Neural cell (in vitro differentiated cells): ENCODE measurements around the gene STMN3. TPM values are rescaled to one million over a fixed set of nuclear protein-coding genes. Genes with fewer than 3 reads are reported as not detected.

Source experiments
- H2AFZ ChIP-seq: fragments of 200-600, 300-800 bp; sonication (generic), shearing (Covaris generic); 2 replicates; pipeline ENCODE4 v1.6.0; 2014; ENCODE audit warnings: low read depth, mild to moderate bottlenecking, antibody characterized with exemption, low read length, moderate library complexity
- H3F3A ChIP-seq: fragments of 200-600 bp; shearing (Covaris generic); 2 replicates; pipeline ENCODE4 v1.6.1; 2016; ENCODE audit warnings: mild to moderate bottlenecking, moderate library complexity, mixed read lengths, antibody characterized with exemption, low read length; ENCODE audit not compliant: insufficient read depth, poor library complexity, severe bottlenecking
- H3K27ac ChIP-seq: fragments of 200-600, 300-800 bp; sonication (generic), shearing (Covaris generic); 2 replicates; pipeline ENCODE4 v1.5.1; 2014; ENCODE audit warnings: mild to moderate bottlenecking, low read length, moderate library complexity
- H3K27me3 ChIP-seq: fragments of 300-800, 200-600 bp; sonication (generic), shearing (Covaris generic); 2 replicates; pipeline ENCODE4 v1.6.0; 2014; ENCODE audit warnings: mild to moderate bottlenecking, low read depth, low read length, moderate library complexity; ENCODE audit not compliant: insufficient read depth
- H3K36me3 ChIP-seq: fragments of 300-800, 200-600 bp; sonication (generic), shearing (Covaris generic); 2 replicates; pipeline ENCODE4 v1.5.1; 2014; ENCODE audit warnings: mild to moderate bottlenecking, antibody characterized with exemption, low read length, moderate library complexity; ENCODE audit not compliant: insufficient read depth
- H3K4me2 ChIP-seq: fragments of 300-800, 200-600 bp; sonication (generic), shearing (Covaris generic); 2 replicates; pipeline ENCODE4 v1.6.0; 2014; ENCODE audit warnings: mild to moderate bottlenecking, low read length
- H3K4me3 ChIP-seq: fragments of 300-800, 200-600 bp; sonication (generic), shearing (Covaris generic); 2 replicates; pipeline ENCODE4 v1.5.1; 2014; ENCODE audit warnings: mild to moderate bottlenecking, low read length, moderate library complexity
- H3K79me2 ChIP-seq: fragments of 200-600 bp; shearing (Covaris generic); replicated peaks from 2 replicates; pipeline ENCODE4 v1.6.0; 2014; ENCODE audit warnings: mild to moderate bottlenecking, low read length, moderate library complexity; ENCODE audit not compliant: insufficient read depth
- H3K9ac ChIP-seq: fragments of 300-800, 200-600 bp; sonication (generic), shearing (Covaris generic); 2 replicates; pipeline ENCODE4 v1.6.1; 2016; ENCODE audit warnings: mild to moderate bottlenecking, low read length, mixed read lengths
- H3K9me2 ChIP-seq: fragments of 200-600 bp; shearing (Covaris generic); 2 replicates; pipeline ENCODE4 v1.6.1; 2016; ENCODE audit warnings: mild to moderate bottlenecking, low read length, mixed read lengths; ENCODE audit not compliant: insufficient read depth
- H3K9me3 ChIP-seq: fragments of 200-600, 300-800 bp; sonication (generic), shearing (Covaris generic); 2 replicates; pipeline ENCODE4 v1.6.1; 2016; ENCODE audit warnings: mild to moderate bottlenecking, mixed run types, low read length, moderate library complexity, mixed read lengths
- H4K20me1 ChIP-seq: fragments of 200-600 bp; shearing (Covaris generic); 2 replicates; pipeline ENCODE4 v1.6.1; 2016; ENCODE audit warnings: mild to moderate bottlenecking, mixed run types; ENCODE audit not compliant: insufficient read depth
- CTCF ChIP-seq: fragments of 450-650 bp; IDR thresholded peaks from 2 replicates; pipeline ENCODE4 v1.5.1; 2014; ENCODE audit warnings: antibody characterized with exemption, mild to moderate bottlenecking, moderate library complexity; ENCODE audit not compliant: poor library complexity, severe bottlenecking
- EP300 ChIP-seq: fragments of 450-650 bp; conservative IDR thresholded peaks from 2 replicates; pipeline ENCODE4 v1.6.1; 2014; ENCODE audit warnings: antibody characterized with exemption, mild to moderate bottlenecking, moderate library complexity; ENCODE audit not compliant: poor library complexity, severe bottlenecking
- EZH2 ChIP-seq: fragments of 200-600, 300-800 bp; shearing (Covaris generic), sonication (generic); IDR thresholded peaks from 2 replicates; pipeline ENCODE4 v1.6.1; 2014; ENCODE audit warnings: antibody characterized with exemption, low read length, borderline replicate concordance, mild to moderate bottlenecking; ENCODE audit not compliant: insufficient read depth, poor library complexity, severe bottlenecking
- MXI1 ChIP-seq: fragments of 450-650 bp; conservative IDR thresholded peaks from 2 replicates; pipeline ENCODE4 v1.6.1; 2014; ENCODE audit warnings: antibody characterized with exemption, mild to moderate bottlenecking; ENCODE audit not compliant: poor library complexity, severe bottlenecking
- POLR2AphosphoS5 ChIP-seq: IDR thresholded peaks from 2 replicates; pipeline ENCODE4 v1.6.1; 2012
- RAD21 ChIP-seq: fragments of 450-650 bp; conservative IDR thresholded peaks from 2 replicates; pipeline ENCODE4 v1.6.1; 2014; ENCODE audit warnings: antibody characterized with exemption, mild to moderate bottlenecking, moderate library complexity
- REST ChIP-seq: IDR thresholded peaks from 2 replicates; pipeline ENCODE4 v1.6.1; 2012; ENCODE audit warnings: borderline replicate concordance
- SMC3 ChIP-seq: fragments of 450-650 bp; conservative IDR thresholded peaks from 2 replicates; pipeline ENCODE4 v1.6.1; 2014; ENCODE audit warnings: antibody characterized with exemption, mild to moderate bottlenecking, moderate library complexity; ENCODE audit not compliant: poor library complexity
- TAF1 ChIP-seq: IDR thresholded peaks from 2 replicates; pipeline ENCODE4 v1.6.1; 2012; ENCODE audit warnings: low read depth
- polyA plus RNA-seq: library from polyadenylated mRNA; depleted of rRNA; stranded (reverse); fragments of >200 nt; gene quantifications from 2 replicates; pipeline ENCODE4 v1.2.3, GENCODE V29; 2014

STMN3 gene
- polyA plus RNA-seq, 1 donor from 2014 or later: 268 TPM

GRCh38 chr20:63627751-63628245 is 25.4 kb downstream of the STMN3 start:
- Histone ChIP-seq H3K4me3 (peak overlapping the region; percentile 100), H3K4me2 (peak overlapping the region; percentile 60), H3F3A (no peaks in the 10 kb centered on the region), H3K9me3 (no peaks in the 10 kb centered on the region), H3K9ac (peak overlapping the region; percentile 95), H4K20me1 (no peaks in the 10 kb centered on the region), H3K27ac (peak overlapping the region; percentile 87), H3K27me3 (no peaks in the 10 kb centered on the region), H2AFZ (no peak overlapping the region), H3K9me2 (no peaks in the 10 kb centered on the region), H3K36me3 (no peaks in the 10 kb centered on the region), H3K79me2 (peaks cover 23% of the 10 kb centered on the region)
- TF ChIP-seq EZH2: no peak
- TF ChIP-seq REST: no peak
- TF ChIP-seq RAD21: no peak
- TF ChIP-seq SMC3: no peak
- TF ChIP-seq MXI1: no peak
- no peak for TF ChIP-seq POLR2AphosphoS5
- no peak for TF ChIP-seq EP300
- no peak for TF ChIP-seq CTCF
- TF ChIP-seq TAF1: no peak

- H3K4me3 ChIP-seq: peak overlapping the region; percentile 100
- peak overlapping the region; percentile 83 for H2AFZ ChIP-seq
- peak overlapping the region; percentile 19 for H3K4me2 ChIP-seq
- no peaks in the 10 kb centered on the region for H3K27me3 ChIP-seq
- peak overlapping the region; percentile 87 for H3K27ac ChIP-seq
- H3K9ac ChIP-seq: peak overlapping the region; percentile 95
- TF ChIP-seq REST (peak; percentile 94), POLR2AphosphoS5 (peak; percentile 90), SMC3 (peak; percentile 54), EZH2 (no peak), TAF1 (peak; percentile 96), CTCF (peak; percentile 20), MXI1 (peak; percentile 100), RAD21 (peak; percentile 57), EP300 (peak; percentile 61)
- no peaks in the 10 kb centered on the region for H3K9me2 ChIP-seq
- H4K20me1 ChIP-seq: no peaks in the 10 kb centered on the region
- no peaks in the 10 kb centered on the region for H3F3A ChIP-seq
- no peaks in the 10 kb centered on the region for H3K36me3 ChIP-seq
- peaks cover 28% of the 10 kb centered on the region for H3K79me2 ChIP-seq
- no peaks in the 10 kb centered on the region for H3K9me3 ChIP-seq
Observed at GRCh38 chr20:63627129-63627750, 26.0 kb downstream of the STMN3 start.
